IPS-15b (cell line): ENCODE data around the gene IGFBP4.

ENCODE experiments used
- H3K27me3 ChIP-seq: one replicate; pipeline ENCODE4 v1.6.1; 2013; ENCODE audit warnings: low read length; ENCODE audit not compliant: control insufficient read depth, insufficient read depth
- H3K36me3 ChIP-seq: one replicate; pipeline ENCODE4 v1.6.1; 2013; ENCODE audit warnings: low read length; ENCODE audit not compliant: control insufficient read depth, insufficient read depth
- H3K4me1 ChIP-seq: one replicate; pipeline ENCODE4 v1.6.1; 2013; ENCODE audit warnings: mild to moderate bottlenecking, low read length; ENCODE audit not compliant: control insufficient read depth, insufficient read depth
- H3K4me3 ChIP-seq: one replicate; pipeline ENCODE4 v1.5.1; 2013; ENCODE audit warnings: low read depth, low read length
- H3K9ac ChIP-seq: one replicate; pipeline ENCODE4 v1.6.1; 2013; ENCODE audit warnings: low read depth, mild to moderate bottlenecking, low read length
- H3K9me3 ChIP-seq: one replicate; pipeline ENCODE4 v1.6.1; 2013; ENCODE audit warnings: mild to moderate bottlenecking, low read length; ENCODE audit not compliant: control insufficient read depth, insufficient read depth

The IGFBP4 gene

DNA sequence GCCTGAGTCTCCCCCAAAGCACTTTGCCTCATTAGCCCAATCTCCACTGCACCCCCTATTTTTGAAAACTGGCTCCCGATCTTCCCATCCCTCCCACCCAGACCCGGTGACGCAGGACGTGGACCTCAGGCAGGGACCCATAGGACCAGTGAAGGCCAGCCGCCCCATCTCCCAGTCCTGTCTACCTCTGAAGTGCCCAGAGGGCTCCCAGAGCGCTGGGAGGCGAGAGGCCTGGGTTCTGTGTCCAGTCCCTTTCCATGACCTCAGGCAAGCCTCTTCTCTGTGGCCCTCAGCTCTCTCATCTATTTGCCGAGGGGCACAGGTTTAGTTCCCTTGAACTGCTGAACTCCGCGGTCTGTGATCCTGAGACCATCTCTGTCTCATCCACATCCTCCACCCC, 57.5 kb downstream of the IGFBP4 start:
- peaks cover 2% of the 10 kb centered on the region for H3K27me3 ChIP-seq
- H3K9ac ChIP-seq: no peak overlapping the region
- H3K36me3 ChIP-seq: no peaks in the 10 kb centered on the region
- peaks cover 8% of the 10 kb centered on the region for H3K4me1 ChIP-seq
- no peak overlapping the region for H3K4me3 ChIP-seq
- no peaks in the 10 kb centered on the region for H3K9me3 ChIP-seq

DNA sequence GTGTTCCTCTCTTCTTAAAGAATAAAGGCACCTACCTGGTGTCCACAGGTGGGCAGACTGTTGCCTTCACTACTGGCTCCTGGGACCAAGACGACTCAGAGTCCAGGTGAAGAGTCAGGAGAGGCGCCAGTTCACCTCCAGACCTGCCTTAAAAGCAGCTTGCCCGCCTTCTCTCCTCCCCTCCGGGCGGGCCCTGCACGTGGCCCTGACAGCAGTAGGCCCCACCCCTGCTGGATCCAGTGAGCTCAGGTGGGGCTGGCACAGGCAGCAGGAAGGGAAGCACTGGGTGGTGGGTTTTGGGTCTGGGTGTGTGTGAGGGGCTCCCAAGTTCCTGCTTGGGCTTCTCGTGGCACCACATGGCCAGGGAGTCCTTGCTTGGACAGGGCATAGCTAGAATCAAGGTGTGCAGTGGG, 58.3 kb downstream of the IGFBP4 start, which contains the start of gene TNS4:
TSS of gene TNS4 (minus strand) at position 125 of the 413 bp plus-strand sequence. CDS start 5,198 bp downstream, outside the sequence.
- no peak within 1 kb of the TSS for H3K4me3 ChIP-seq
- peaks cover 2% of the 10 kb centered on the region for H3K27me3 ChIP-seq
- H3K9me3 ChIP-seq: no peaks in the 10 kb centered on the region
- peaks cover 9% of the 10 kb centered on the region for H3K4me1 ChIP-seq
- no peaks in the 10 kb centered on the region for H3K36me3 ChIP-seq
- H3K9ac ChIP-seq: no peak within 1 kb of the TSS

DNA sequence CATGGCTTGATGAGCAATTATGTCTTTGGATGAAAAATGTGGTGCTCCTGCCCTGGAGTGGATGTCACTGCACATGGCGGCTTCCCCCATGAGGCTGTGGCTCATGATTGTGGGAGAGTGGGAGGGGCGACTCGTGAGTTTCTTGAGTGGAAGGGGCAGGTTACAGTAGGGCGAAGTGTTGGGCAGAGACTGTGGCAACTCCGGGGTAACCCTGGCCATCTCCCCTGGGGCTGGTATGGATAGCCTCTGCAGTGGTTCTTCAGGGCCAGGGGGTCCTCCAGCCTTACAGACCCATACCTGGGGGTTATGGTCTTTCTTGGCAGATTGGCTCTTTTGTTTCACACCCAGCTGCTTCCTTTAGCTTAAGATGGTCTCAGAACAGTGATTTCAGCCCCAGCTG, 59.5 kb downstream of the IGFBP4 start:
- H3K9me3 ChIP-seq: no peaks in the 10 kb centered on the region
- no peaks in the 10 kb centered on the region for H3K36me3 ChIP-seq
- H3K9ac ChIP-seq: no peak overlapping the region
- peaks cover 2% of the 10 kb centered on the region for H3K27me3 ChIP-seq
- H3K4me3 ChIP-seq: no peak overlapping the region
- H3K4me1 ChIP-seq: peaks cover 11% of the 10 kb centered on the region

DNA sequence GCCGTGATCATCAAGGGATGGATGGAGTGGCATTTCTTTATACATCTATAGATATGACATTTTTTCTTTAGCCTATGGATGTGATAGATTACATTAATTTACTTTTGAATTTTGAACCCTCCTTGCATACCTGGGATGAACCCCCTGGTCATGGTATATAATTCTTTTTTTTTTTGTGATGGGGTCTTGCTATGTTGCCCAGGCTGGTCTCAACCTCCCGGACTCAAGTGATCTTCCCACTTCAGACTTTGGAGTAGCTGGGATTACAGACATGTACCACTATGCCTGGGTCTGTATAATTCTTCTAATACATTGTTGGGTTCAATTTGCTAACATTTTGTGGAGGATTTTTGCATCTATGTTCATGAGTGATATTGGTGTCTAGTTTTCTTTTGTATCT, 59.9 kb downstream of the IGFBP4 start:
- no peaks in the 10 kb centered on the region for H3K9me3 ChIP-seq
- H3K27me3 ChIP-seq: peaks cover 2% of the 10 kb centered on the region
- H3K4me3 ChIP-seq: no peak overlapping the region
- peaks cover 9% of the 10 kb centered on the region for H3K4me1 ChIP-seq
- H3K9ac ChIP-seq: no peak overlapping the region
- H3K36me3 ChIP-seq: no peaks in the 10 kb centered on the region

DNA sequence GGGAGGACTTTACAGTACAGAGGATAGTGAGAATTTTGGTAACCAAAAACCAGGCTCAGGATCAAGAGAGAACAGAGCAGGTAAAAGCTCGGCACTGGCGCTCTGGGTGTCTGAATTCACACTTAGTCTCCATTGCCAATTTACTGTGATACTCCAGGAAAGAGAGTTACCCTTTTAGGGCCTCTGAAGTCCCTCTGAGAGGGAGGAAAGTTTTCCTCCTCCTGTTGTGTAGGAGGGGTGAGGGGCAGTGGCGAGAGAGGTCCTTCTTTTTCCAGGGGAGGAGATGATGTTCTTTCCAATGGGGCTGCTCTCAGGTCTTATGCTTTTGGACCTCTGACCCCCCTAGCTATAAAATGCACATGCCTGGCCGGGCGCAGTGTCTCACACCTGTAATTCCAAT, 63.5 kb downstream of the IGFBP4 start:
- no peak overlapping the region for H3K4me3 ChIP-seq
- no peak overlapping the region for H3K9ac ChIP-seq
- H3K4me1 ChIP-seq: peaks cover 7% of the 10 kb centered on the region
- no peaks in the 10 kb centered on the region for H3K27me3 ChIP-seq
- no peaks in the 10 kb centered on the region for H3K36me3 ChIP-seq
- no peaks in the 10 kb centered on the region for H3K9me3 ChIP-seq
